Omental fat pad (tissue), 4 donors: Measurements from ENCODE around the gene PGR. TPM values are rescaled to one million over a fixed set of nuclear protein-coding genes. Genes with fewer than 3 reads are reported as not detected.

ENCODE experiments used
- ATAC-seq: fragments of 150-250 bp; one replicate; pipeline ENCODE4 v1.9.1; 2016; ENCODE audit warnings: mild to moderate bottlenecking, moderate library complexity; ENCODE audit not compliant: low FRiP score
- DNase-seq: peaks from one replicate; pipeline ENCODE4 v3.0.0-alpha.2; 2019; ENCODE audit warnings: low spot score
- CTCF ChIP-seq, 3 donors: fragments of 450-650 bp; IDR thresholded peaks; one replicate each; pipeline ENCODE4 v1.5.1; 2016 to 2017; ENCODE audit warnings: antibody characterized with exemption in 3 of 3, mild to moderate bottlenecking in 3 of 3, moderate library complexity in 2 of 3
- total RNA-seq, 4 donors: library from RNA; depleted of rRNA; stranded (reverse); fragments of >200 nt; gene quantifications; one replicate each; pipeline ENCODE4 v1.1.0, GENCODE V29; 2016

PGR gene
- total RNA-seq, 4 donors from 2014 or later = 0.60 to 2.4 (median 1.3) TPM

DNA sequence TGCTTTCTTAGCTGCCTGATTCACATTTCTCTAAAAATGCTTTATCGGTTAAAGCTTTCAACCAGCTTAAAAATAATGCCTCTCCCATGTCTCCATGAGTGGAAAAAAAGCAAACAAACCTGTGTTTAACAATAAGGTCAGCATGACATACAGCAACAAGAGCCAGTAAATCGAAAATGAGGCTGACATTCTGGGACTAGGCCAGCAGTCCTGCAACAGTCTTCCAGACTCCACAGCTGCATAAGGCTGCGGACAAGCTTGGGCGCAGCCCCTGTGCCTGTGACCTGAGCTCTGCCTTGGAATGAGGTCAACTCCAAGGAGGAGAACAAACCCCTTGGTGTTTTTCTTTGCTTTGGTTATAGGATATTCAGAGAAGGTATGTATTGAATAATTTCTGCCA is 95.5 kb downstream of the PGR start:
- ATAC-seq (no peak), DNase-seq (no peak)

DNA sequence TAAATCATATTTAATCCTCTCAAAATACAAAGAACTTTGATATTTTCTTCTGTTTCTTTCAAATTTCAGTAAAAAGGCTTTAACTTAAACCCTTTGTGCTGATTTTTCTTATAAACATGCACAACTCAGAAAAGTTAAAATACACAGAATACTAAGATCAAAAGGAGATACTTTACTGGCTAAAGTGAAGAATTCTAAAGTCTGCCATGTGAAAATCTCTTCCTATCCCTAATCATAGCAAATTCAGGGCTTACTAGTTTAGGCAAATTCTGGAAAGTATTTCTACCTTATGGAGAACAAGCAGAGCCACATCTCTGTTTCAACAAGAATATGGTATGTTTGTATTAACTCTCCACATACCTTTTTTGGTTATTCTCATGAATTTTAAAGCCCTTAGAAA is 96.6 kb downstream of the PGR start:
- no peak for TF ChIP-seq CTCF (IDR thresholded peaks at IDR 0.05)
- no peak for DNase-seq
- ATAC-seq = no peak

More for the DNA sequence above, 95.5 kb downstream of the PGR start:
- no peak for TF ChIP-seq CTCF (IDR thresholded peaks at IDR 0.05)

DNA sequence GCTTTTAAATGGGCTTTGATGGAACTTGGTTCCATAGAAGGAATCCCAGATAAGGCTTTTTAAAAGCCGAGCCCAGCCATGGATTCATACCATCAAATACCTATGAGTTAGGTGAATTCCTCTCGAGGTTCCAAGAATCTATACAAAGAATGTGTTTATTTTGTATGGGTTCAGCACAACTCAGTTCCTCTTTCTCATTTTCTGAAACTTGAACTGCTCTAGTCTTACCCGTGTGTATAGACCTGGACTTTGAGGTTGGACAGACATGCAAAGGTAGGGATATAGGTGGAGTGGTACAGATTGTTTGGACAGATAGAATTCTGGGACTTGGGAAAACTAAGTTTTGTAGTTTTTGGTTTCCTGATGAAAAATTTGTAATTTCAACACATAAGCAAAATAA is 97.9 kb downstream of the PGR start:
- DNase-seq = no peak
- no peak for ATAC-seq
- no peak for TF ChIP-seq CTCF (IDR thresholded peaks at IDR 0.05)

DNA sequence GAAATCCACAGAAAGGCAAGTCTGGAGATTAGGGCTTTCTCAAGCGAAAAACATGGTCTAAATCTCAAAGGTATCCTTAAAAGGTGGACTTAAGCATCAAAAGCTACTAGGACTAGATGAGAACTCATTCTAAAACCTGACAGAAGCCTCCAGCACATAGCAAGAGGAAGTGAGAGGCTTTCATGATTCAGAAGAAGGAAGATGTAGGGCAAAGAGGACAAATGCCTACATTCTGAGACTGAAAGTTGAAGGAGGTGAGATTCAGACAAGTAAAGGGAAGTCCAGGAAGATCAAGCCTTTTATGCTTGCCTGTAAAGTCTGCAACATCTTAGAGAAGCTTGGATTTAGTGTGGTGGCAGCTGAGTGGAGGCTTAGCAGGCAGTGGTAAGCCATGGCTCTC is 98.9 kb downstream of the PGR start:
- DNase-seq (no peak), ATAC-seq (no peak)
- TF ChIP-seq CTCF (IDR thresholded peaks at IDR 0.05) = no peak

DNA sequence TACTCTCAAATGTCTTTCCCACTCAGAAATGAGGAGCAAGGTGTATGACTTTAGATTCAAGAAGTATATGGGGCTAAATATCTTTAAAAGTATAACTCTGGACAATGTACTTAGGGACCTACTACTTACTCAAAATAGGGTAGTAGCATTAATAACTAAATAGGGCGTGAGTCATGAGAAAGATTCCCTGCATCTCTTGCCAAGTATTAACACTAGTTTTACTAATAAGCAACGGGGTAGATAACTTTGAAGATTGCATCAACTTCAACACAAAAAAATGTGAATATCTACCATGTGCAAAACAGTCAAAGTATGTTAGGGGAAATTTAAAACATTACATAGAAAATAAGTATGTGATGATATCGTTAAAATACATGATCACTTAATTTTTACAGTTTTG is 99.6 kb downstream of the PGR start:
- TF ChIP-seq CTCF (IDR thresholded peaks at IDR 0.05) = no peak

GRCh38 chr11:101028644-101029043 is 101.0 kb downstream of the PGR start:
- DNase-seq (no peak), ATAC-seq (no peak)
- TF ChIP-seq CTCF (IDR thresholded peaks at IDR 0.05) = no peak

More for the DNA sequence above, 99.6 kb downstream of the PGR start:
- DNase-seq = no peak
- ATAC-seq = no peak

DNA sequence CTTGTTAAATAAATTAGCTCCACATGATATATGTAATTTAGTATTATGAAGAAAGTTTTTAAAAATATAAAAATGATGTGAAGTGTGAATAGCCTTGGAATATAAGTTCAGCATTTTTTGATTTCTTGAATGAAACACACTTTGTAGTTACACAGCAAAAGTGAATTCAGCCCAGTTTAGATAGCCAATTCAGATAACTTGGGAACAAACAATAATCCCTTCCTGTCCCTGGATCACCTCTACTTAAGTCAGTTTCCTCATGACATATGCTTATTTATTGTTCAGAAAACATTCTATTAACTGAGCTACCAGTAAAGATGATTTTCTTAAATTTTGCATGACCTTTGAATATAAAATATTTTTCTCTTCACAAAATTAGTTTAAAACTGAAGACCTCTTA is 107.4 kb downstream of the PGR start:
- TF ChIP-seq CTCF (IDR thresholded peaks at IDR 0.05) = no peak
- no peak for DNase-seq
- ATAC-seq = no peak
